AG04450 (cell line): ENCODE measurements around the gene CEP164. TPM values are rescaled to one million over a fixed set of nuclear protein-coding genes. Genes with fewer than 3 reads are reported as not detected.
A peak's percentile ranks its signal among the peaks of the same experiment; 100 is the strongest.

Source experiments
- CTCF ChIA-PET: fragments of 300-600, 350-600 bp; formaldehyde crosslinking; extraction: SDS; loops from one replicate; lab custom pipeline; 2022; ENCODE audit warnings: antibody characterized with exemption, inconsistent platforms; lab: Charles Lee
- POLR2A ChIA-PET: fragments of 350-600 bp; formaldehyde crosslinking; extraction: SDS; loops from one replicate; lab custom pipeline; 2021; ENCODE audit warnings: antibody characterized with exemption, inconsistent platforms; lab: Yijun Ruan, JAX
- DNase-seq: peaks from one replicate; pipeline ENCODE4 v3.0.0-alpha.2; 2011; ENCODE audit warnings: low read depth, low spot score
- H3K27ac ChIP-seq: one replicate; pipeline ENCODE4 v1.5.1; 2012; ENCODE audit warnings: low read depth, low read length, control low read depth
- H3K27me3 ChIP-seq: one replicate; pipeline ENCODE4 v1.6.0; 2012; ENCODE audit warnings: low read length; ENCODE audit not compliant: control insufficient read depth, insufficient read depth
- H3K4me3 ChIP-seq: 2 replicates; pipeline ENCODE4 v1.5.1; 2011; ENCODE audit warnings: mild to moderate bottlenecking, low read depth, low read length, control low read depth
- H3K9me3 ChIP-seq: 2 replicates; pipeline ENCODE4 v1.5.1; 2012; ENCODE audit warnings: low read length; ENCODE audit not compliant: control insufficient read depth, insufficient read depth
- CTCF ChIP-seq: IDR thresholded peaks from 2 replicates; pipeline ENCODE4 v1.5.1; 2011; ENCODE audit warnings: low read depth, low read length, control low read depth, inconsistent platforms
- polyA plus RNA-seq: library from polyadenylated mRNA; depleted of rRNA; stranded (reverse); fragments of >200 nt; gene quantifications from 2 replicates; pipeline ENCODE4 v1.2.3, GENCODE V29; 2011

The CEP164 gene
- polyA plus RNA-seq, 1 experiment: 22.5 TPM

DNA sequence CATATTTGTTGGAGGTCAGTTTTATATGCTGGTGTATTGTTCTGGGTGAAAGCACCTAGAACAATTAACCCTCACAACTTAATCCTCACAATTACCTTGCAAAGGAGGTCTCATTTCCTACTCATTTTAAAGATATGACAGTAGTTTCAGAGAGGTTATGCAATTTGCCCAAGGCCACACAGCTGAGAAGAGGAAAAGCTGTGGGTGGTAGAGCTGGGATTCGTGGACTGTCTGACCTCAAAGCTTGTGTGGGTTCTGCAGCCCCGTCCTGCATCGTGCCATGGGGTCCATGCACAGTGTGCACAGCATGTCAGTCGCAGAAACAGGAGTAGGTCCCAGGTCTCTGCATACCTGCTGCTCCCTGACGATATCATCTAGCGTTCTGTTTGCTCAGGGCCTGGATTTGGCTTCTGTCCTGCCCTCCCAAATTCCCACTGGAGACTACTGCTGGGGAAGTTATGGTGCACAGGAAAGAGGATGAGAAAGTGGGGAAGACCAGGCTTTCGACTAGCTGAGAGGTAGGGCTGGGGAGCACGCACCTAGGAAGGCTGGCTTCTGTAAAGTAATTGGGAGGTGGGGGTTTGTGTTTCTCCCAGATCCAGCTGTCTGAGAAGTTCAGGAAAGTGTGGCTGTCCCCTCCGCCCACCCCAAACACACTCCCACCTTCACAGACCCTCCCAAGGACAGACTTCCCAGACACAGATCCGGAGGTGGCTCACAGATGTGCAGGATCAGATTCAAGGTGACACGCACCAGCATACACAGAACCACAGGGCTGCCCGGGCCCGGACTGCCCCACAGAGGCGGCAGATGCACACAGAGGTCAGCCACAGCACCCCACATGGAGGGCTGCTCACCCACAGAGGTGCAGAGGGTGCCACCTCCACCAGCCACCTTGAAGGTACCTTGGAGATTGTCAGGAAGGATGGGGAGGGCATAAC lies 13.6 kb upstream of the CEP164 start:
- CTCF ChIA-PET: no interaction called here
- DNase-seq: no peak

DNA sequence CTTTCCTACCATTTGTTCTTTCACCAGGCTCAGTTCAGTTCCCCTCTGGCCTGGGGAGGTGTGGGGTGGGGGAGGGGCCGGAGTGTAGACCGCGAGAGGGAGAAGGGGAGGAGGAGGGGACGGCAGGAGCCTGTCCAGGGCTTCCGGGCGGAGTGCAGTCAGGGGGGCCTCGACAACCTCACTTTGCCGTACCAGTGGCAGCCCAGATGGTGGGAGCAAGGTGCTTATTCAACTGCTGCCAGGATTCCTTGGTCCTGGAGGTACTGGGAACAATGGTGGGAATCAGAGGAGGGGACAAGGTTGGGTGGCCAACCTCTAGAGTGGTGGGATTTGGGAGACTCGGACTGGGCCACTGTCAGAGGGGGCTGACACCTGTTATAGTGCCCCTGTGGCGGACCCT lies 12.8 kb upstream of the CEP164 start:
- Histone ChIP-seq H3K4me3 (peak overlapping the region; percentile 71), H3K27me3 (no peaks in the 10 kb centered on the region), H3K9me3 (no peaks in the 10 kb centered on the region), H3K27ac (no peak overlapping the region)
- DNase-seq: no peak
- ChIA-PET POLR2A (no interaction called here), CTCF (interaction anchor here (0.6 kb wide), 1 partner anchor 68 kb away, joined by 3 read pairs; no protein-coding TSS in a partner anchor)
- no peak for TF ChIP-seq CTCF

More for the DNA sequence above, 13.6 kb upstream of the CEP164 start:
- Histone ChIP-seq H3K27me3 (no peaks in the 10 kb centered on the region), H3K27ac (no peak overlapping the region), H3K4me3 (peak overlapping the region; percentile 71), H3K9me3 (no peaks in the 10 kb centered on the region)
- TF ChIP-seq CTCF: no peak
- POLR2A ChIA-PET: no interaction called here

GRCh38 chr11:117315285-117316196 lies 12.1 kb upstream of the CEP164 start:
- TF ChIP-seq CTCF: no peak
- H3K27me3 ChIP-seq: no peaks in the 10 kb centered on the region
- H3K27ac ChIP-seq: no peak overlapping the region
- peak overlapping the region; percentile 71 for H3K4me3 ChIP-seq
- no peaks in the 10 kb centered on the region for H3K9me3 ChIP-seq
- no peak for DNase-seq
- CTCF ChIA-PET: interaction anchor here (0.5 to 1.0 kb wide), 7 partner anchors 9 to 210 kb away, joined by 3 to 6 read pairs (median 3); no protein-coding TSS in a partner anchor
- POLR2A ChIA-PET: interaction anchor here (0.8 kb wide), 1 partner anchor 12 kb away, joined by 3 read pairs; the partner anchor contains the start of gene CEP164

GRCh38 chr11:117316197-117316961 lies 11.3 kb upstream of the CEP164 start, which contains the start of gene BACE1:
TSS of gene BACE1 (minus strand) at chr11:117316256. CDS start at chr11:117315795, 461 bp downstream.
- Histone ChIP-seq H3K27me3 (no peaks in the 10 kb centered on the region), H3K27ac (no peak within 1 kb of the TSS), H3K4me3 (peak within 1 kb of the TSS; percentile 71), H3K9me3 (no peaks in the 10 kb centered on the region)
- peak; percentile 67 for TF ChIP-seq CTCF
- ChIA-PET CTCF (interaction anchor here (0.5 to 1.0 kb wide), 6 partner anchors 8 to 210 kb away, joined by 3 to 6 read pairs (median 4); no protein-coding TSS in a partner anchor), POLR2A (interaction anchor here (0.8 kb wide), 1 partner anchor 11 kb away, joined by 3 read pairs; the partner anchor contains the start of gene CEP164)
- peak; percentile 59 for DNase-seq
